Testis (tissue), 2 donors: ENCODE data around the gene DTX3.

Experiments
- POLR2A ChIP-seq: fragments of 450-650 bp; IDR thresholded peaks from one replicate; pipeline ENCODE4 v1.6.1; 2017; ENCODE audit warnings: antibody characterized with exemption, mild to moderate bottlenecking, moderate library complexity
- TF ChIP-seq, protein P1 (sequence below), 3 experiments: fragments of 450-650 bp in 2 of 3; fragments of 200-600 bp in 1 of 3; sonication (generic) in 1 of 3; IDR thresholded peaks; one replicate each; pipeline ENCODE4 v1.5.1; 2016 to 2019; ENCODE audit warnings: antibody characterized with exemption in 3 of 3, mild to moderate bottlenecking in 2 of 3, moderate library complexity in 1 of 3

DNA sequence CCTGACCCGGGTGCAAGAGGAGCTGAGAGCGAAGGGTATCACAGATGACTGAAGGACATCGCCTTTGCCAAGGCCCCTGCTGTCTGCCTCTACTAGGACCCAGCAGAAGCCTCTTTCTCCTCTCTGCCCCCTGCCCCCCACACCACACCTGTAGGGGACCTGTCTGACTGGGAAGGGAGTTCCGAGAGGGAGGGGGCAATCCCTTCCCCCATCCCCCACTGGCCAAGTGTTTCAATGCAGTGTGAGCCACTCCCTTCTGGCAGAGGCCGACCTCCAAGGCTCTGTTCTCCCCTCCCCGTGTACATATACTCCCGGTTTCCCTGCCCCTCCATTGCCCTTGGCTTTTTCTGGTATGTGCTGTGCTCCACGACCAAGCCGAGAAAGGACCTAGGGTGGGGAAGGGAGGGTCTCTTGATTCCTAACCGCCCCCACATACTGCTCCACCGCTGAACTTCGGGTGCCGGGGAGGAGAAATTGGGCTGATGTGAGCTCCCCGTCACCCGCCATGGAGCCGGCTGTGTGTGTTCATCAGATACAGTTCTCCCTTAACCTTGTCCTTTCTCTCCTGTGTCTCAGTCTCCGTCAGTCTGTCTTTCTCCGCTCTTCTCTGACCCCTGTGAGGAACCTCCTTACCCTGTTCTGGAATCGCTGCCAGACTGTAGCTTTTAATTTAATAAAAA lies 4.6 kb downstream of the DTX3 start:
- TF ChIP-seq, protein P1, sequence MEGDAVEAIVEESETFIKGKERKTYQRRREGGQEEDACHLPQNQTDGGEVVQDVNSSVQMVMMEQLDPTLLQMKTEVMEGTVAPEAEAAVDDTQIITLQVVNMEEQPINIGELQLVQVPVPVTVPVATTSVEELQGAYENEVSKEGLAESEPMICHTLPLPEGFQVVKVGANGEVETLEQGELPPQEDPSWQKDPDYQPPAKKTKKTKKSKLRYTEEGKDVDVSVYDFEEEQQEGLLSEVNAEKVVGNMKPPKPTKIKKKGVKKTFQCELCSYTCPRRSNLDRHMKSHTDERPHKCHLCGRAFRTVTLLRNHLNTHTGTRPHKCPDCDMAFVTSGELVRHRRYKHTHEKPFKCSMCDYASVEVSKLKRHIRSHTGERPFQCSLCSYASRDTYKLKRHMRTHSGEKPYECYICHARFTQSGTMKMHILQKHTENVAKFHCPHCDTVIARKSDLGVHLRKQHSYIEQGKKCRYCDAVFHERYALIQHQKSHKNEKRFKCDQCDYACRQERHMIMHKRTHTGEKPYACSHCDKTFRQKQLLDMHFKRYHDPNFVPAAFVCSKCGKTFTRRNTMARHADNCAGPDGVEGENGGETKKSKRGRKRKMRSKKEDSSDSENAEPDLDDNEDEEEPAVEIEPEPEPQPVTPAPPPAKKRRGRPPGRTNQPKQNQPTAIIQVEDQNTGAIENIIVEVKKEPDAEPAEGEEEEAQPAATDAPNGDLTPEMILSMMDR (IDR thresholded peaks at IDR 0.05): no peak
- no peak for TF ChIP-seq POLR2A
